HepG2 (cell line): Measurements from ENCODE around the gene LMF2.

Experiments
- GTF2F1 ChIP-seq: fragments of 150-350 bp; IDR thresholded peaks from 2 replicates; pipeline ENCODE4 v1.6.1; 2014; ENCODE audit warnings: low read length
- KDM2A ChIP-seq: sonication (generic); formaldehyde crosslinking; IDR thresholded peaks from 2 replicates; pipeline ENCODE4 v1.4.0; 2020; ENCODE audit warnings: low read depth, missing genetic modification reagents, borderline replicate concordance
- NBN ChIP-seq: fragments of 450-650 bp; conservative IDR thresholded peaks from 2 replicates; pipeline ENCODE4 v1.6.1; 2017
- NCOA2 ChIP-seq: sonication (generic); formaldehyde crosslinking; IDR thresholded peaks from 2 replicates; pipeline ENCODE4 v1.8.0; 2022; ENCODE audit warnings: inconsistent platforms
- NFYB ChIP-seq: sonication (generic); formaldehyde crosslinking; IDR thresholded peaks from 2 replicates; pipeline ENCODE4 v1.4.0; 2020; ENCODE audit warnings: missing genetic modification reagents
- SKI ChIP-seq: fragments of 450-650 bp; IDR thresholded peaks from one replicate; pipeline ENCODE4 v1.6.1; 2018; ENCODE audit warnings: mild to moderate bottlenecking; ENCODE audit not compliant: partially characterized antibody
- SMAD1 ChIP-seq: sonication (generic); formaldehyde crosslinking; IDR thresholded peaks from 2 replicates; pipeline ENCODE4 v1.4.0; 2020; ENCODE audit warnings: missing genetic modification reagents, low read depth, mild to moderate bottlenecking, borderline replicate concordance
- ZNF232 ChIP-seq: sonication (generic); formaldehyde crosslinking; IDR thresholded peaks from 2 replicates; pipeline ENCODE4 v1.4.0; 2020; ENCODE audit warnings: missing genetic modification reagents, borderline replicate concordance
- TF ChIP-seq, protein P1 (sequence below): sonication (generic); formaldehyde crosslinking; IDR thresholded peaks from 2 replicates; pipeline ENCODE4 v1.4.0; 2020; ENCODE audit warnings: missing genetic modification reagents, borderline replicate concordance
- TF ChIP-seq, protein P2 (sequence below): sonication (generic); formaldehyde crosslinking; IDR thresholded peaks from 2 replicates; pipeline ENCODE4 v1.5.0; 2020; ENCODE audit warnings: mild to moderate bottlenecking, missing genetic modification reagents, moderate library complexity
- TF ChIP-seq, protein P3 (sequence below): sonication (generic); formaldehyde crosslinking; IDR thresholded peaks from 2 replicates; pipeline ENCODE4 v1.4.0; 2020; ENCODE audit warnings: missing genetic modification reagents, borderline replicate concordance

DNA sequence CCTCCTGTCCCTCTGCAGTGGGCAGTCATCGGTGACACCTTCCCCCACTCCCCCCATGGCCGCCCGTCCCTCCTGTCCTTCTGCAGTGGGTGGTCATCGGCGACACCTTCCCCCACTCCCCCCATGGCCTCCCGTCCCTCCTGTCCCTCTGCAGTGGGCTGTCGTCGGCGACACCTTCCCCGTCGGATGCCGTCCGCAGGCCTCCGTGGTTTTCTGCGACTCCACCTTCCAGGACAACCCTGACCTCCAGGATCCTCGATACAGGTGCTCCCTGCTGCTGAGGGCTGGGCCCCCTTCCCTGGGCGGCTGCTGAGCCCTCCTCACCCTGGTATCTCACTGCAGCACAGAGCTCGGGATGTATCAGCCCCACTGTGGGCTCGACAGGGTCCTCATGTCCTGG is 18.6 kb downstream of the LMF2 start:
- TF ChIP-seq, protein P1, sequence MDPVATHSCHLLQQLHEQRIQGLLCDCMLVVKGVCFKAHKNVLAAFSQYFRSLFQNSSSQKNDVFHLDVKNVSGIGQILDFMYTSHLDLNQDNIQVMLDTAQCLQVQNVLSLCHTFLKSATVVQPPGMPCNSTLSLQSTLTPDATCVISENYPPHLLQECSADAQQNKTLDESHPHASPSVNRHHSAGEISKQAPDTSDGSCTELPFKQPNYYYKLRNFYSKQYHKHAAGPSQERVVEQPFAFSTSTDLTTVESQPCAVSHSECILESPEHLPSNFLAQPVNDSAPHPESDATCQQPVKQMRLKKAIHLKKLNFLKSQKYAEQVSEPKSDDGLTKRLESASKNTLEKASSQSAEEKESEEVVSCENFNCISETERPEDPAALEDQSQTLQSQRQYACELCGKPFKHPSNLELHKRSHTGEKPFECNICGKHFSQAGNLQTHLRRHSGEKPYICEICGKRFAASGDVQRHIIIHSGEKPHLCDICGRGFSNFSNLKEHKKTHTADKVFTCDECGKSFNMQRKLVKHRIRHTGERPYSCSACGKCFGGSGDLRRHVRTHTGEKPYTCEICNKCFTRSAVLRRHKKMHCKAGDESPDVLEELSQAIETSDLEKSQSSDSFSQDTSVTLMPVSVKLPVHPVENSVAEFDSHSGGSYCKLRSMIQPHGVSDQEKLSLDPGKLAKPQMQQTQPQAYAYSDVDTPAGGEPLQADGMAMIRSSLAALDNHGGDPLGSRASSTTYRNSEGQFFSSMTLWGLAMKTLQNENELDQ: no peak
- TF ChIP-seq SKI (no peak), NBN (no peak), NCOA2 (CRISPR knock-in tag) (no peak), NFYB (CRISPR knock-in tag) (no peak), ZNF232 (no peak), KDM2A (CRISPR knock-in tag) (no peak), SMAD1 (no peak), GTF2F1 (no peak)
- TF ChIP-seq, protein P2, sequence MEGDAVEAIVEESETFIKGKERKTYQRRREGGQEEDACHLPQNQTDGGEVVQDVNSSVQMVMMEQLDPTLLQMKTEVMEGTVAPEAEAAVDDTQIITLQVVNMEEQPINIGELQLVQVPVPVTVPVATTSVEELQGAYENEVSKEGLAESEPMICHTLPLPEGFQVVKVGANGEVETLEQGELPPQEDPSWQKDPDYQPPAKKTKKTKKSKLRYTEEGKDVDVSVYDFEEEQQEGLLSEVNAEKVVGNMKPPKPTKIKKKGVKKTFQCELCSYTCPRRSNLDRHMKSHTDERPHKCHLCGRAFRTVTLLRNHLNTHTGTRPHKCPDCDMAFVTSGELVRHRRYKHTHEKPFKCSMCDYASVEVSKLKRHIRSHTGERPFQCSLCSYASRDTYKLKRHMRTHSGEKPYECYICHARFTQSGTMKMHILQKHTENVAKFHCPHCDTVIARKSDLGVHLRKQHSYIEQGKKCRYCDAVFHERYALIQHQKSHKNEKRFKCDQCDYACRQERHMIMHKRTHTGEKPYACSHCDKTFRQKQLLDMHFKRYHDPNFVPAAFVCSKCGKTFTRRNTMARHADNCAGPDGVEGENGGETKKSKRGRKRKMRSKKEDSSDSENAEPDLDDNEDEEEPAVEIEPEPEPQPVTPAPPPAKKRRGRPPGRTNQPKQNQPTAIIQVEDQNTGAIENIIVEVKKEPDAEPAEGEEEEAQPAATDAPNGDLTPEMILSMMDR (CRISPR knock-in tag): no peak
- TF ChIP-seq, protein P3, sequence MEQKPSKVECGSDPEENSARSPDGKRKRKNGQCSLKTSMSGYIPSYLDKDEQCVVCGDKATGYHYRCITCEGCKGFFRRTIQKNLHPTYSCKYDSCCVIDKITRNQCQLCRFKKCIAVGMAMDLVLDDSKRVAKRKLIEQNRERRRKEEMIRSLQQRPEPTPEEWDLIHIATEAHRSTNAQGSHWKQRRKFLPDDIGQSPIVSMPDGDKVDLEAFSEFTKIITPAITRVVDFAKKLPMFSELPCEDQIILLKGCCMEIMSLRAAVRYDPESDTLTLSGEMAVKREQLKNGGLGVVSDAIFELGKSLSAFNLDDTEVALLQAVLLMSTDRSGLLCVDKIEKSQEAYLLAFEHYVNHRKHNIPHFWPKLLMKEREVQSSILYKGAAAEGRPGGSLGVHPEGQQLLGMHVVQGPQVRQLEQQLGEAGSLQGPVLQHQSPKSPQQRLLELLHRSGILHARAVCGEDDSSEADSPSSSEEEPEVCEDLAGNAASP: no peak
